Measurements from ENCODE around the gene MEF2A.
A peak's percentile ranks its signal among the peaks of the same experiment; 100 is the strongest.

GRCh38 chr15:99729920-99730319 is 164.1 kb downstream of the MEF2A start:
- TF ChIP-seq CTCF (IDR thresholded peaks at IDR 0.05) (peak; percentile 54), EZH2 (IDR thresholded peaks at IDR 0.05) (no peak), EZH2phosphoT487 (IDR thresholded peaks at IDR 0.05) (no peak)
